ENCODE results near the gene HBZ. TPM values are rescaled to one million over a fixed set of nuclear protein-coding genes. Genes with fewer than 3 reads are reported as not detected.
A peak's percentile ranks its signal among the peaks of the same experiment; 100 is the strongest.

The HBZ gene
- total RNA-seq, 1 donor: not detected

GRCh38 chr16:179211-180092, 27.0 kb downstream of the HBZ start:
- Histone ChIP-seq H3K79me2 (ENCODE audit: insufficient read depth, low read length) (no peaks in the 10 kb centered on the region), H2AFZ (ENCODE audit: low read length) (no peak overlapping the region), H3K36me3 (ENCODE audit: insufficient read depth, low read length) (peaks cover 1% of the 10 kb centered on the region), H3K4me3 (ENCODE audit: insufficient read depth, low read length) (no peak overlapping the region), H3K27ac (ENCODE audit: low read depth, low read length) (no peak overlapping the region), H4K20me1 (ENCODE audit: insufficient read depth, low read length) (peaks cover 9% of the 10 kb centered on the region), H3K27me3 (ENCODE audit: insufficient read depth, low read length) (peaks cover 40% of the 10 kb centered on the region), H3K4me2 (ENCODE audit: insufficient read depth, low read length) (no peak overlapping the region), H3K9me3 (ENCODE audit: low read depth, low read length) (no peaks in the 10 kb centered on the region), H3K4me1 (ENCODE audit: insufficient read depth, low read length) (peaks cover 8% of the 10 kb centered on the region)
- no peak for TF ChIP-seq CTCF (IDR thresholded peaks at IDR 0.05; ENCODE audit: extremely low read depth, low read depth, low read length)
- DNase-seq (ENCODE audit: insufficient read length, low spot score, missing footprints): peak; percentile 47

- no peak for TF ChIP-seq CTCF (IDR thresholded peaks at IDR 0.05; ENCODE audit: extremely low read depth, low read depth, low read length)
- Histone ChIP-seq H3K4me1 (ENCODE audit: insufficient read depth, low read length) (peaks cover 8% of the 10 kb centered on the region), H3K27me3 (ENCODE audit: insufficient read depth, low read length) (peaks cover 33% of the 10 kb centered on the region), H4K20me1 (ENCODE audit: insufficient read depth, low read length) (peaks cover 15% of the 10 kb centered on the region), H3K27ac (ENCODE audit: low read depth, low read length) (no peak within 1 kb of the TSS), H2AFZ (ENCODE audit: low read length) (no peak within 1 kb of the TSS), H3K9me3 (ENCODE audit: low read depth, low read length) (no peaks in the 10 kb centered on the region), H3K79me2 (ENCODE audit: insufficient read depth, low read length) (no peaks in the 10 kb centered on the region), H3K4me2 (ENCODE audit: insufficient read depth, low read length) (peak within 1 kb of the TSS; percentile 50), H3K36me3 (ENCODE audit: insufficient read depth, low read length) (peaks cover 4% of the 10 kb centered on the region), H3K4me3 (ENCODE audit: insufficient read depth, low read length) (peak within 1 kb of the TSS; percentile 59)
- DNase-seq (ENCODE audit: insufficient read length, low spot score, missing footprints): peak; percentile 97
These were observed 27.7 kb downstream of the HBZ start, which contains the start of gene HBQ1 for GRCh38 chr16:180101-180675. Gene HBQ1, plus strand, starts transcription at chr16:180459. Its CDS starts 28 bp downstream, at chr16:180487.

GRCh38 chr16:180681-181564, 28.5 kb downstream of the HBZ start:
- Histone ChIP-seq H3K79me2 (ENCODE audit: insufficient read depth, low read length) (no peaks in the 10 kb centered on the region), H4K20me1 (ENCODE audit: insufficient read depth, low read length) (peaks cover 20% of the 10 kb centered on the region), H3K4me1 (ENCODE audit: insufficient read depth, low read length) (peaks cover 8% of the 10 kb centered on the region), H3K4me3 (ENCODE audit: insufficient read depth, low read length) (peak overlapping the region; percentile 59), H3K27ac (ENCODE audit: low read depth, low read length) (no peak overlapping the region), H3K27me3 (ENCODE audit: insufficient read depth, low read length) (peaks cover 28% of the 10 kb centered on the region), H3K4me2 (ENCODE audit: insufficient read depth, low read length) (peak overlapping the region; percentile 50), H2AFZ (ENCODE audit: low read length) (no peak overlapping the region), H3K9me3 (ENCODE audit: low read depth, low read length) (no peaks in the 10 kb centered on the region), H3K36me3 (ENCODE audit: insufficient read depth, low read length) (peaks cover 4% of the 10 kb centered on the region)
- DNase-seq (ENCODE audit: insufficient read length, low spot score, missing footprints): peak; percentile 93
- TF ChIP-seq CTCF (IDR thresholded peaks at IDR 0.05; ENCODE audit: extremely low read depth, low read depth, low read length): no peak
